CD4-positive, CD25-positive, alpha-beta regulatory T cell (primary cell): ENCODE results near the gene P4HA2. TPM values are rescaled to one million over a fixed set of nuclear protein-coding genes. Genes with fewer than 3 reads are reported as not detected.
"Not testable (repeated sequence)": the region's sequence is repeated elsewhere in the genome, so short reads cannot be mapped to it uniquely, and the experiment has no call there.

ENCODE experiments used
- ATAC-seq, 2 donors: fragments of 150-1000 bp; cut with Tn5 transposase; one replicate each; pipeline ENCODE4 v1.10.0; 2021; ENCODE audit warnings: low read depth in 2 of 2, moderate number of reproducible peaks in 2 of 2, moderate library complexity in 1 of 2
- DNase-seq, 3 donors: peaks; one replicate each; pipeline versions ENCODE4 v3.0.0 to v3.0.0-alpha.2; 2012 to 2022; ENCODE audit warnings: mixed read lengths in 1 of 3
- H3K27ac ChIP-seq: one replicate; pipeline ENCODE4 v1.7.0; 2013; ENCODE audit warnings: mild to moderate bottlenecking, low read length; ENCODE audit not compliant: insufficient read depth, poor library complexity, severe bottlenecking
- H3K27me3 ChIP-seq: one replicate; pipeline ENCODE4 v1.7.0; 2013; ENCODE audit warnings: low read length; ENCODE audit not compliant: control insufficient read depth, insufficient read depth
- H3K36me3 ChIP-seq: one replicate; pipeline ENCODE4 v1.7.0; 2013; ENCODE audit warnings: mild to moderate bottlenecking, low read length, moderate library complexity; ENCODE audit not compliant: control insufficient read depth, insufficient read depth
- H3K4me1 ChIP-seq: 2 replicates; pipeline ENCODE4 v1.7.0; 2013; ENCODE audit warnings: mild to moderate bottlenecking, low read length; ENCODE audit not compliant: insufficient read depth, control insufficient read depth, poor library complexity, severe bottlenecking
- H3K4me3 ChIP-seq: one replicate; pipeline ENCODE4 v1.7.0; 2013; ENCODE audit warnings: low read depth, mild to moderate bottlenecking, low read length, moderate library complexity
- H3K9me3 ChIP-seq, 2 experiments: 1 replicate in 1 of 2; 2 replicates in 1 of 2; pipeline ENCODE4 v1.7.0; 2013; ENCODE audit warnings: low read length in 2 of 2, mild to moderate bottlenecking in 1 of 2, moderate library complexity in 1 of 2; ENCODE audit not compliant: control insufficient read depth in 2 of 2
- H3K27ac Mint-ChIP-seq, 3 donors: one replicate each; pipeline ENCODE4 v1.8.0; 2020 to 2022; ENCODE audit warnings: mild to moderate bottlenecking in 3 of 3, mixed read lengths in 3 of 3, moderate library complexity in 2 of 3
- H3K27me3 Mint-ChIP-seq: one replicate; pipeline ENCODE4 v1.8.0; 2022; ENCODE audit warnings: mild to moderate bottlenecking, mixed read lengths
- H3K36me3 Mint-ChIP-seq: one replicate; pipeline ENCODE4 v1.8.0; 2020; ENCODE audit warnings: mixed read lengths
- H3K4me1 Mint-ChIP-seq, 4 donors: one replicate each; pipeline ENCODE4 v1.8.0; 2020 to 2022; ENCODE audit warnings: mixed read lengths in 4 of 4, mild to moderate bottlenecking in 1 of 4
- H3K4me3 Mint-ChIP-seq, 4 donors: one replicate each; pipeline ENCODE4 v1.8.0; 2020 to 2022; ENCODE audit warnings: mild to moderate bottlenecking in 4 of 4, mixed read lengths in 4 of 4, moderate library complexity in 3 of 4
- H3K9me3 Mint-ChIP-seq, 7 donors: one replicate each; pipeline ENCODE4 v1.8.0; 2020 to 2022; ENCODE audit warnings: mixed read lengths in 7 of 7, mild to moderate bottlenecking in 3 of 7, moderate library complexity in 2 of 7
- polyA plus RNA-seq, 4 donors: library from polyadenylated mRNA; unstranded; fragments of 300-500 nt; fragmentation: Illumina TruSeq; gene quantifications; one replicate each; pipeline ENCODE4 v1.2.3, GENCODE V29; 2021
- total RNA-seq: library from RNA; stranded (reverse); gene quantifications from one replicate; pipeline ENCODE4 v1.2.3, GENCODE V29; 2022

P4HA2 gene
- total and polyA plus RNA-seq, 5 donors from 2014 or later: not detected

- Mint-ChIP-seq H3K4me1 (no peaks in the 10 kb centered on the region), H3K36me3 (no peaks in the 10 kb centered on the region), H3K4me3 (no peak overlapping the region), H3K9me3 (peaks cover 0 to 12% (median 2%) of the 10 kb centered on the region in 7 donors), H3K27me3 (peaks cover 30% of the 10 kb centered on the region), H3K27ac (no peak overlapping the region)
- DNase-seq (no peak), ATAC-seq (no peak)
- Histone ChIP-seq H3K27me3 (peaks cover 3% of the 10 kb centered on the region), H3K36me3 (no peaks in the 10 kb centered on the region), H3K9me3 (peaks cover 0 to 8% of the 10 kb centered on the region in 2 experiments), H3K4me3 (no peak overlapping the region), H3K4me1 (no peaks in the 10 kb centered on the region), H3K27ac (no peak overlapping the region)
Observed at GRCh38 chr5:132162945-132163344, 64.7 kb downstream of the P4HA2 start.

GRCh38 chr5:132161574-132162326, 65.9 kb downstream of the P4HA2 start:
- DNase-seq, H3K36me3 ChIP-seq, H3K4me3 ChIP-seq, H3K36me3 Mint-ChIP-seq, H3K27ac ChIP-seq, H3K4me3 Mint-ChIP-seq, H3K4me1 Mint-ChIP-seq, ATAC-seq, H3K9me3 ChIP-seq, H3K27me3 ChIP-seq, H3K27ac Mint-ChIP-seq, H3K4me1 ChIP-seq: not testable (repeated sequence)
- Mint-ChIP-seq H3K27me3 (peaks cover 27% of the 10 kb centered on the region), H3K9me3 (peaks cover 0 to 16% (median 1%) of the 10 kb centered on the region in 7 donors)

- Histone ChIP-seq H3K4me3 (no peak overlapping the region), H3K9me3 (peaks cover 0 to 7% of the 10 kb centered on the region in 2 experiments), H3K27ac (no peak overlapping the region), H3K36me3 (no peaks in the 10 kb centered on the region), H3K4me1 (no peaks in the 10 kb centered on the region), H3K27me3 (peaks cover 4% of the 10 kb centered on the region)
- H3K36me3 Mint-ChIP-seq: no peaks in the 10 kb centered on the region
- peaks cover 0 to 33% (median 15%) of the 10 kb centered on the region in 7 donors for H3K9me3 Mint-ChIP-seq
- H3K4me3 Mint-ChIP-seq: no peak overlapping the region
- ATAC-seq (no peak), DNase-seq (no peak)
- H3K4me1 Mint-ChIP-seq: no peaks in the 10 kb centered on the region
- peaks cover 27% of the 10 kb centered on the region for H3K27me3 Mint-ChIP-seq
- H3K27ac Mint-ChIP-seq: no peak overlapping the region
Observed at GRCh38 chr5:132156413-132156812, 71.2 kb downstream of the P4HA2 start.

- no peak overlapping the region for H3K27ac ChIP-seq
- H3K4me3 ChIP-seq: no peak overlapping the region
- Mint-ChIP-seq H3K4me3 (no peak overlapping the region), H3K27me3 (peaks cover 53% of the 10 kb centered on the region), H3K4me1 (no peaks in the 10 kb centered on the region), H3K36me3 (no peaks in the 10 kb centered on the region), H3K9me3 (peaks cover 0 to 23% (median 10%) of the 10 kb centered on the region in 7 donors), H3K27ac (no peak overlapping the region)
- no peak for ATAC-seq
- H3K36me3 ChIP-seq: no peaks in the 10 kb centered on the region
- no peaks in the 10 kb centered on the region for H3K4me1 ChIP-seq
- peaks cover 0 to 9% of the 10 kb centered on the region in 2 experiments for H3K9me3 ChIP-seq
- no peak for DNase-seq
- peaks cover 11% of the 10 kb centered on the region for H3K27me3 ChIP-seq
Observed at GRCh38 chr5:132150565-132150964, 77.1 kb downstream of the P4HA2 start.

GRCh38 chr5:132147663-132148062, 80.0 kb downstream of the P4HA2 start:
- Mint-ChIP-seq H3K27ac (no peak overlapping the region), H3K27me3 (peaks cover 44% of the 10 kb centered on the region), H3K4me3 (no peak overlapping the region), H3K4me1 (no peaks in the 10 kb centered on the region), H3K36me3 (no peaks in the 10 kb centered on the region), H3K9me3 (peaks cover 0 to 21% (median 8%) of the 10 kb centered on the region in 7 donors)
- Histone ChIP-seq H3K4me3 (no peak overlapping the region), H3K27me3 (peaks cover 11% of the 10 kb centered on the region), H3K9me3 (peaks cover 14 to 20% of the 10 kb centered on the region in 2 experiments), H3K36me3 (no peaks in the 10 kb centered on the region), H3K4me1 (no peaks in the 10 kb centered on the region), H3K27ac (no peak overlapping the region)
- no peak for DNase-seq
- no peak for ATAC-seq

GRCh38 chr5:132145326-132145725, 82.3 kb downstream of the P4HA2 start:
- not testable (repeated sequence) for DNase-seq, H3K4me3 ChIP-seq
- H3K9me3 Mint-ChIP-seq: peaks cover 0 to 21% (median 11%) of the 10 kb centered on the region in 7 donors

GRCh38 chr5:132143148-132143547, 84.5 kb downstream of the P4HA2 start:
- H3K4me1 Mint-ChIP-seq: no peaks in the 10 kb centered on the region
- Histone ChIP-seq H3K27me3 (peaks cover 4% of the 10 kb centered on the region), H3K4me1 (no peaks in the 10 kb centered on the region), H3K27ac (no peak overlapping the region), H3K9me3 (peaks cover 20 to 24% of the 10 kb centered on the region in 2 experiments), H3K4me3 (no peak overlapping the region), H3K36me3 (no peaks in the 10 kb centered on the region)
- no peaks in the 10 kb centered on the region for H3K36me3 Mint-ChIP-seq
- peaks cover 32% of the 10 kb centered on the region for H3K27me3 Mint-ChIP-seq
- ATAC-seq (no peak), DNase-seq (no peak)
- H3K4me3 Mint-ChIP-seq: no peak overlapping the region
- no peak overlapping the region for H3K27ac Mint-ChIP-seq
- H3K9me3 Mint-ChIP-seq: peaks cover 0 to 28% (median 11%) of the 10 kb centered on the region in 7 donors

More at GRCh38 chr5:132145326-132145725, 82.3 kb downstream of the P4HA2 start:
- Histone ChIP-seq H3K27me3 (peaks cover 11% of the 10 kb centered on the region), H3K9me3 (peaks cover 20 to 24% of the 10 kb centered on the region in 2 experiments)
- H3K27me3 Mint-ChIP-seq: peaks cover 32% of the 10 kb centered on the region
- not testable (repeated sequence) for ATAC-seq, H3K4me3 Mint-ChIP-seq, H3K36me3 Mint-ChIP-seq, H3K27ac ChIP-seq, H3K4me1 ChIP-seq, H3K27ac Mint-ChIP-seq, H3K4me1 Mint-ChIP-seq, H3K36me3 ChIP-seq

GRCh38 chr5:132142459-132142858, 85.2 kb downstream of the P4HA2 start:
- H3K4me3 ChIP-seq: no peak overlapping the region
- Mint-ChIP-seq H3K27me3 (peaks cover 34% of the 10 kb centered on the region), H3K4me1 (no peaks in the 10 kb centered on the region), H3K27ac (no peak overlapping the region), H3K36me3 (no peaks in the 10 kb centered on the region), H3K4me3 (no peak overlapping the region), H3K9me3 (peaks cover 0 to 28% (median 11%) of the 10 kb centered on the region in 7 donors)
- peaks cover 3% of the 10 kb centered on the region for H3K27me3 ChIP-seq
- H3K4me1 ChIP-seq: no peaks in the 10 kb centered on the region
- peaks cover 20 to 24% of the 10 kb centered on the region in 2 experiments for H3K9me3 ChIP-seq
- H3K36me3 ChIP-seq: no peaks in the 10 kb centered on the region
- DNase-seq: no peak
- no peak for ATAC-seq
- H3K27ac ChIP-seq: no peak overlapping the region
